B cell (primary cell): ENCODE data around the gene ASXL2. TPM values are rescaled to one million over a fixed set of nuclear protein-coding genes. Genes with fewer than 3 reads are reported as not detected.
A peak's percentile ranks its signal among the peaks of the same experiment; 100 is the strongest.
"Not testable (repeated sequence)": the region's sequence is repeated elsewhere in the genome, so short reads cannot be mapped to it uniquely, and the experiment has no call there.

Experiments
- ATAC-seq: fragments of 200-7000 bp; cut with Tn5 transposase; one replicate; pipeline ENCODE4 v1.10.0; 2021; ENCODE audit warnings: low read depth, mild to moderate bottlenecking, moderate number of reproducible peaks, moderate library complexity
- CTCF ChIA-PET: fragments of 350-600 bp; sonication (Branson Sonifier 250); formaldehyde crosslinking; loops from one replicate; lab custom pipeline; 2021; ENCODE audit warnings: antibody characterized with exemption, inconsistent platforms; lab: Charles Lee
- POLR2A ChIA-PET: fragments of 350-600 bp; sonication (Branson Sonifier 250); formaldehyde crosslinking; loops from one replicate; lab custom pipeline; 2021; ENCODE audit warnings: antibody characterized with exemption; lab: Charles Lee
- DNase-seq: peaks from one replicate; pipeline ENCODE4 v3.0.0; 2013
- H2AFZ ChIP-seq: 2 replicates; pipeline ENCODE4 v1.6.1; 2012; ENCODE audit warnings: mild to moderate bottlenecking, low read depth, low read length; ENCODE audit not compliant: insufficient read depth, poor library complexity, severe bottlenecking
- H3K27ac ChIP-seq, 2 donors: 1 replicate in 1 of 2; 2 replicates in 1 of 2; pipeline ENCODE4 v1.5.1; 2012 to 2013; ENCODE audit warnings: low read length in 2 of 2, mild to moderate bottlenecking in 2 of 2, moderate library complexity in 1 of 2
- H3K27me3 ChIP-seq, 4 experiments: fragments of 200-600 bp in 1 of 4; sonication (generic) in 1 of 4; replicated peaks in 1 of 4; 1 replicate in 2 of 4; 2 replicates in 2 of 4; pipeline versions ENCODE4 v1.6.1 to v1.7.0; 2013 to 2016; ENCODE audit warnings: low read length in 3 of 4, mild to moderate bottlenecking in 2 of 4, mixed read lengths in 1 of 4, moderate library complexity in 1 of 4; ENCODE audit not compliant: insufficient read depth in 4 of 4, control insufficient read depth in 3 of 4; ENCODE audit errors: control extremely low read depth in 1 of 4
- H3K36me3 ChIP-seq, 2 experiments: replicated peaks in 1 of 2; 1 replicate in 1 of 2; 2 replicates in 1 of 2; pipeline versions ENCODE4 v1.6.1 to v1.7.1; 2013; ENCODE audit warnings: low read length in 1 of 2; ENCODE audit not compliant: insufficient read depth in 2 of 2, control insufficient read depth in 1 of 2; ENCODE audit errors: control extremely low read depth in 1 of 2, extremely low read depth in 1 of 2
- H3K4me1 ChIP-seq, 2 donors: fragments of 200-600 bp in 1 of 2; sonication (generic) in 1 of 2; 1 replicate in 1 of 2; 2 replicates in 1 of 2; pipeline versions ENCODE4 v1.5.1 to v1.6.1; 2013 to 2017; ENCODE audit warnings: low read length in 2 of 2; ENCODE audit not compliant: control insufficient read depth in 2 of 2, insufficient read depth in 2 of 2
- H3K4me2 ChIP-seq: replicated peaks from 2 replicates; pipeline ENCODE3; 2012; ENCODE audit warnings: mild to moderate bottlenecking, low read depth, low read length; ENCODE audit not compliant: poor library complexity, severe bottlenecking
- H3K4me3 ChIP-seq, 5 experiments: fragments of 200-600 bp in 1 of 5; sonication (generic) in 1 of 5; 1 replicate in 3 of 5; 2 replicates in 2 of 5; pipeline versions ENCODE4 v1.5.1 to v1.7.0; 2011 to 2016; ENCODE audit warnings: low read length in 4 of 5, mild to moderate bottlenecking in 4 of 5, low read depth in 2 of 5, control low read depth in 1 of 5, moderate library complexity in 1 of 5; ENCODE audit not compliant: insufficient read depth in 1 of 5; ENCODE audit errors: control extremely low read depth in 1 of 5, extremely low read depth in 1 of 5
- H3K79me2 ChIP-seq: fragments of 200-600 bp; sonication (generic); one replicate; pipeline ENCODE4 v1.6.0; 2016; ENCODE audit warnings: low read length; ENCODE audit not compliant: control insufficient read depth, insufficient read depth
- H3K9ac ChIP-seq: fragments of 200-600 bp; sonication (generic); 2 replicates; pipeline ENCODE4 v1.6.1; 2017; ENCODE audit warnings: mild to moderate bottlenecking, low read length, moderate library complexity
- H3K9me3 ChIP-seq, 3 donors: one replicate each; pipeline versions ENCODE4 v1.6.1 to v1.7.1; 2013; ENCODE audit warnings: low read length in 2 of 3; ENCODE audit not compliant: control insufficient read depth in 2 of 3, insufficient read depth in 1 of 3; ENCODE audit errors: control extremely low read depth in 1 of 3
- H4K20me1 ChIP-seq: 2 replicates; pipeline ENCODE4 v1.6.0; 2012; ENCODE audit warnings: mild to moderate bottlenecking, low read length; ENCODE audit not compliant: insufficient read depth, control insufficient read depth, poor library complexity, severe bottlenecking
- H3K27ac Mint-ChIP-seq: one replicate; pipeline ENCODE4 v1.8.0; 2021; ENCODE audit warnings: mixed read lengths
- H3K27me3 Mint-ChIP-seq: one replicate; pipeline ENCODE4 v1.8.0; 2021; ENCODE audit warnings: mixed read lengths
- H3K4me1 Mint-ChIP-seq: one replicate; pipeline ENCODE4 v1.8.0; 2021; ENCODE audit warnings: mixed read lengths
- H3K4me3 Mint-ChIP-seq: one replicate; pipeline ENCODE4 v1.8.0; 2021; ENCODE audit warnings: mixed read lengths
- H3K9me3 Mint-ChIP-seq: one replicate; pipeline ENCODE4 v1.8.0; 2022; ENCODE audit warnings: mixed read lengths; ENCODE audit not compliant: insufficient read depth
- CTCF ChIP-seq: fragments of 200-600 bp; IDR thresholded peaks from one replicate; pipeline ENCODE4 v1.8.0; 2022; ENCODE audit warnings: antibody characterized with exemption, mild to moderate bottlenecking
- EZH2 ChIP-seq: IDR thresholded peaks from 2 replicates; pipeline ENCODE4 v1.6.1; 2012; ENCODE audit warnings: borderline replicate concordance, low read depth, mild to moderate bottlenecking, moderate library complexity, low read length; ENCODE audit not compliant: insufficient read depth, poor library complexity, severe bottlenecking
- WGBS: methylation state at CpG from one replicate; pipeline ENCODE4 v1.1.5; 2013; ENCODE audit warnings: missing lambda C conversion rate; ENCODE audit not compliant: insufficient coverage; 5-methylcytosine and 5-hydroxymethylcytosine counted together
- intact Hi-C: fragments of 100-400 bp; cut with micrococcal nuclease; formaldehyde crosslinking; loops from one replicate; pipeline ENCODE4 v1.10.0; 2022
- polyA plus RNA-seq: library from polyadenylated mRNA; depleted of rRNA; stranded (reverse); fragments of >200 nt; gene quantifications from 2 replicates; pipeline ENCODE4 v1.2.3, GENCODE V29; 2012
- total RNA-seq, 2 donors: library from RNA; stranded (reverse); fragments of 120-200 nt in 1 of 2; gene quantifications; 1 replicate in 1 of 2; 2 replicates in 1 of 2; pipeline versions ENCODE4 v1.2.3 to v1.2.4, GENCODE V29; 2013 to 2022

The ASXL2 gene
- total and polyA plus RNA-seq, 2 donors (not counting 1 experiment from before 2014, with no cell fraction given), result 7.6 to 55.0 TPM

GRCh38 chr2:25912851-25913695 lies 34.8 kb upstream of the ASXL2 start:
- TF ChIP-seq CTCF (no peak), EZH2 (no peak)
- H3K27ac ChIP-seq, result no peak overlapping the region
- no peaks in the 10 kb centered on the region for H3K36me3 ChIP-seq
- H3K9me3 ChIP-seq, result no peaks in the 10 kb centered on the region
- peaks cover 0 to 5% (median 0%) of the 10 kb centered on the region in 4 experiments for H3K27me3 ChIP-seq
- no peak overlapping the region for H3K4me2 ChIP-seq
- no peaks in the 10 kb centered on the region for H4K20me1 ChIP-seq
- ATAC-seq (no peak), DNase-seq (no peak)
- H3K27me3 Mint-ChIP-seq, result peaks cover 6% of the 10 kb centered on the region
- H3K4me3 Mint-ChIP-seq, result no peak overlapping the region
- WGBS, result 47% methylated on average over 3 of the region's 10 CpGs
- H3K79me2 ChIP-seq, result no peaks in the 10 kb centered on the region
- no peak overlapping the region for H3K4me3 ChIP-seq
- ChIA-PET CTCF (no interaction called here), POLR2A (no interaction called here)
- intact Hi-C loops, result no loop called here
- H2AFZ ChIP-seq, result peak overlapping the region; percentile 14
- peaks cover 0 to 6% of the 10 kb centered on the region in 2 donors for H3K4me1 ChIP-seq
- peaks cover 7% of the 10 kb centered on the region for H3K4me1 Mint-ChIP-seq
- no peak overlapping the region for H3K27ac Mint-ChIP-seq
- no peak overlapping the region for H3K9ac ChIP-seq
- H3K9me3 Mint-ChIP-seq, result no peaks in the 10 kb centered on the region

GRCh38 chr2:25909574-25909973 lies 31.3 kb upstream of the ASXL2 start:
- no CpG with 5 or more reads among the region's 5 CpGs for WGBS
- H3K4me3 Mint-ChIP-seq, H3K4me3 ChIP-seq, ATAC-seq, H3K27ac Mint-ChIP-seq, H3K4me2 ChIP-seq, H3K9me3 ChIP-seq, intact Hi-C loops, H3K27me3 ChIP-seq, H3K4me1 Mint-ChIP-seq, POLR2A ChIA-PET, H3K79me2 ChIP-seq, H3K9me3 Mint-ChIP-seq, DNase-seq, H3K27ac ChIP-seq, H3K36me3 ChIP-seq, CTCF ChIA-PET, H4K20me1 ChIP-seq, H3K27me3 Mint-ChIP-seq, H3K4me1 ChIP-seq, H3K9ac ChIP-seq, H2AFZ ChIP-seq: not testable (repeated sequence)
